ENCODE measurements around the gene PLCH2. TPM values are rescaled to one million over a fixed set of nuclear protein-coding genes. Genes with fewer than 3 reads are reported as not detected.

PLCH2 gene
- total and polyA plus RNA-seq, 10 of the 15 experiments (the other 5 are each of a cell fraction or from before 2014, with no cell fraction given) = 0.03 to 0.73 (median 0.24) TPM; not detected in 3

DNA sequence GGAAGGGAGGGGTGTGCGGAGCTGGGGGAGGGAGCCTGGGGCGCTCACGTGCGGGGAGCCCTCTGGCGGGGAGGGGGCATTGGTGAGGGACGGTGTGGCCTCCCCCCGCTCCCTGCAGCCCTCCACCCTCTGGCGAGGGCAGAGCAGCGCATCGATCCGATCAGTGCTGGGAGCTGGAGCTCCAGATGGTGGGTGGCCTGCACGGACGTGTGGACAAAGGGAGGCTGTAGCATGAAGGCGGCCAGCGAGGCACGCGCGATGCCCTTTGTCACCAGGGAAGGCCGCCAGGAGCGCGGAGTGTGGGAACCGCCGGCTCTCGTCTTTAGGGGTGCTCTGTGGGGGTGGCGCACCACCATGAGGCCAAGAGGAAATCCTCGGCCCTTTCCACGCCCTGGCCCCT is 59.4 kb downstream of the PLCH2 start:
- H2AFZ ChIP-seq (ENCODE audit: control insufficient read depth, low read depth, low read length) = no peak overlapping the region
- ChIA-PET CTCF (no interaction called here), POLR2A (no interaction called here), RAD21 (ENCODE audit: unreplicated experiment) (no interaction called here), SMC1A (ENCODE audit: uncharacterized antibody, unreplicated experiment) (no interaction called here)
- H3K4me2 ChIP-seq (ENCODE audit: control insufficient read depth, insufficient read depth) = no peak overlapping the region
- no peak overlapping the region for H3K27ac ChIP-seq (ENCODE audit: control insufficient read depth, insufficient read depth)
- in situ Hi-C loops (cut with MboI) = no loop called here
- no TSS peak for BruUV-seq (replicated peaks)
- 73% methylated on average over 15 of the region's 27 CpGs for WGBS (ENCODE audit: insufficient coverage, insufficient replicate concordance, low lambda C conversion rate, missing lambda C conversion rate)
- no peaks in the 10 kb centered on the region for H3K36me3 ChIP-seq (ENCODE audit: control insufficient read depth in 2 of 2, insufficient read depth in 2 of 2, low read length in 1 of 2)
- intact Hi-C loops (cut with micrococcal nuclease; ENCODE audit: unreplicated experiment) = no loop called here
- no peaks in the 10 kb centered on the region for H3K79me2 ChIP-seq (ENCODE audit: control insufficient read depth, insufficient read depth, low read length)
- H3K4me1 ChIP-seq (ENCODE audit: control insufficient read depth, insufficient read depth, low read length) = no peaks in the 10 kb centered on the region
- DNase-seq (ENCODE audit: low read depth, low spot score) (no peak), FAIRE-seq (no peak), ATAC-seq (no peak)
- H4K20me1 ChIP-seq (ENCODE audit: control insufficient read depth, insufficient read depth) = no peaks in the 10 kb centered on the region
- no peaks in the 10 kb centered on the region for H3K9me3 ChIP-seq (replicated peaks; ENCODE audit: control insufficient read depth, insufficient read depth, low read length)
- peaks cover 6 to 10% of the 10 kb centered on the region in 2 experiments for H3K27me3 ChIP-seq (replicated peaks in 1 of 2; ENCODE audit: control insufficient read depth in 2 of 2, insufficient read depth in 2 of 2, low read length in 1 of 2)
- TF ChIP-seq, protein P1, sequence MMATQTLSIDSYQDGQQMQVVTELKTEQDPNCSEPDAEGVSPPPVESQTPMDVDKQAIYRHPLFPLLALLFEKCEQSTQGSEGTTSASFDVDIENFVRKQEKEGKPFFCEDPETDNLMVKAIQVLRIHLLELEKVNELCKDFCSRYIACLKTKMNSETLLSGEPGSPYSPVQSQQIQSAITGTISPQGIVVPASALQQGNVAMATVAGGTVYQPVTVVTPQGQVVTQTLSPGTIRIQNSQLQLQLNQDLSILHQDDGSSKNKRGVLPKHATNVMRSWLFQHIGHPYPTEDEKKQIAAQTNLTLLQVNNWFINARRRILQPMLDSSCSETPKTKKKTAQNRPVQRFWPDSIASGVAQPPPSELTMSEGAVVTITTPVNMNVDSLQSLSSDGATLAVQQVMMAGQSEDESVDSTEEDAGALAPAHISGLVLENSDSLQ (IDR thresholded peaks at IDR 0.05) = no peak
- TF ChIP-seq FOS (IDR thresholded peaks at IDR 0.05; ENCODE audit: borderline replicate concordance, extremely low read depth, insufficient read length) (no peak), HDAC6 (IDR thresholded peaks at IDR 0.05; ENCODE audit: unreplicated experiment) (no peak), CREM (IDR thresholded peaks at IDR 0.05; ENCODE audit: low read depth) (no peak), HDGF (IDR thresholded peaks at IDR 0.05) (no peak), RUNX3 (IDR thresholded peaks at IDR 0.05; ENCODE audit: low read length) (no peak)
- no peak overlapping the region for H3K4me3 ChIP-seq
- no peak overlapping the region for H3K9ac ChIP-seq (ENCODE audit: control insufficient read depth, insufficient read depth, low read length)

DNA sequence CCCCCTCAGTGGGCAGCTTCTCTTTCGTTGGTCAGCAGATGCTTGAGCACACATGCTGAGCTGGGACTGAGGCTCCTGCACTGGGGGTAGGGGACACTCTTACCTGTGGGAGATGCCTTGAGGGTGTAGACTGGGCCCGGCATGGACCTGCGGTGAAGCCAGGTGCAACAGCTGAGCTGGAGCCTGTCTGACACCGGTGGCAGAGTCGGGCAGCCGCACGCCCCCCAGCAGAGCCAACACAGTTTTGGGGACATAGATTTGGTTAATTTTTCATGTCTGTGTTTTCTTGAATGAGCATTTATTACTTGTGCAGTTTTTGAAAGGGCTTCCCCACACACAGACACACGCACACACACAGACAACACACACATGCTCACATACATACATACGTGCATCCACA is 59.9 kb downstream of the PLCH2 start:
- POLR2A ChIA-PET = no interaction called here
- no peaks in the 10 kb centered on the region for H3K79me2 ChIP-seq (ENCODE audit: control insufficient read depth, insufficient read depth, low read length)
- H3K9ac ChIP-seq (ENCODE audit: control insufficient read depth, insufficient read depth, low read length) = no peak overlapping the region
- H3K36me3 ChIP-seq (ENCODE audit: control insufficient read depth in 2 of 2, insufficient read depth in 2 of 2, low read length in 1 of 2) = no peaks in the 10 kb centered on the region
- H3K27ac ChIP-seq (ENCODE audit: control insufficient read depth, insufficient read depth) = no peak overlapping the region
- H2AFZ ChIP-seq (ENCODE audit: control insufficient read depth, low read depth, low read length) = no peak overlapping the region
- intact Hi-C loops (cut with micrococcal nuclease; ENCODE audit: unreplicated experiment) (no loop called here), in situ Hi-C loops (cut with MboI) (no loop called here)
- no TSS peak for BruUV-seq (replicated peaks)
- H3K4me2 ChIP-seq (ENCODE audit: control insufficient read depth, insufficient read depth) = no peak overlapping the region
- FAIRE-seq = no peak
- SMC1A ChIA-PET (ENCODE audit: uncharacterized antibody, unreplicated experiment) = no interaction called here
- RAD21 ChIA-PET (ENCODE audit: unreplicated experiment) = no interaction called here
- H3K4me1 ChIP-seq (ENCODE audit: control insufficient read depth, insufficient read depth, low read length) = peaks cover 1% of the 10 kb centered on the region; the same call in 1 of the 2 replicates
- ATAC-seq = no peak
- H3K4me3 ChIP-seq = no peak overlapping the region
- H3K9me3 ChIP-seq (replicated peaks; ENCODE audit: control insufficient read depth, insufficient read depth, low read length) = no peaks in the 10 kb centered on the region
- 50% methylated on average over 9 of the region's 9 CpGs for WGBS (ENCODE audit: insufficient coverage, insufficient replicate concordance, low lambda C conversion rate, missing lambda C conversion rate)
- H4K20me1 ChIP-seq (ENCODE audit: control insufficient read depth, insufficient read depth) = no peaks in the 10 kb centered on the region
- CTCF ChIA-PET = no interaction called here
- no peak for DNase-seq (ENCODE audit: low read depth, low spot score)
- peaks cover 4 to 6% of the 10 kb centered on the region in 2 experiments; a peak in 3 of 4 replicates for H3K27me3 ChIP-seq (replicated peaks in 1 of 2; ENCODE audit: control insufficient read depth in 2 of 2, insufficient read depth in 2 of 2, low read length in 1 of 2)
- TF ChIP-seq ZNF274 (IDR thresholded peaks at IDR 0.05; ENCODE audit: insufficient read depth, insufficient read length) (no peak), FOXM1 (IDR thresholded peaks at IDR 0.05; ENCODE audit: low read depth, low read length) (no peak), NFYB (IDR thresholded peaks at IDR 0.05; ENCODE audit: insufficient read depth, low read depth, low read length) (no peak), IRF4 (IDR thresholded peaks at IDR 0.05; ENCODE audit: low read depth, low read length) (no peak), NFXL1 (IDR thresholded peaks at IDR 0.05; ENCODE audit: borderline replicate concordance) (no peak)
- TF ChIP-seq, protein P2, sequence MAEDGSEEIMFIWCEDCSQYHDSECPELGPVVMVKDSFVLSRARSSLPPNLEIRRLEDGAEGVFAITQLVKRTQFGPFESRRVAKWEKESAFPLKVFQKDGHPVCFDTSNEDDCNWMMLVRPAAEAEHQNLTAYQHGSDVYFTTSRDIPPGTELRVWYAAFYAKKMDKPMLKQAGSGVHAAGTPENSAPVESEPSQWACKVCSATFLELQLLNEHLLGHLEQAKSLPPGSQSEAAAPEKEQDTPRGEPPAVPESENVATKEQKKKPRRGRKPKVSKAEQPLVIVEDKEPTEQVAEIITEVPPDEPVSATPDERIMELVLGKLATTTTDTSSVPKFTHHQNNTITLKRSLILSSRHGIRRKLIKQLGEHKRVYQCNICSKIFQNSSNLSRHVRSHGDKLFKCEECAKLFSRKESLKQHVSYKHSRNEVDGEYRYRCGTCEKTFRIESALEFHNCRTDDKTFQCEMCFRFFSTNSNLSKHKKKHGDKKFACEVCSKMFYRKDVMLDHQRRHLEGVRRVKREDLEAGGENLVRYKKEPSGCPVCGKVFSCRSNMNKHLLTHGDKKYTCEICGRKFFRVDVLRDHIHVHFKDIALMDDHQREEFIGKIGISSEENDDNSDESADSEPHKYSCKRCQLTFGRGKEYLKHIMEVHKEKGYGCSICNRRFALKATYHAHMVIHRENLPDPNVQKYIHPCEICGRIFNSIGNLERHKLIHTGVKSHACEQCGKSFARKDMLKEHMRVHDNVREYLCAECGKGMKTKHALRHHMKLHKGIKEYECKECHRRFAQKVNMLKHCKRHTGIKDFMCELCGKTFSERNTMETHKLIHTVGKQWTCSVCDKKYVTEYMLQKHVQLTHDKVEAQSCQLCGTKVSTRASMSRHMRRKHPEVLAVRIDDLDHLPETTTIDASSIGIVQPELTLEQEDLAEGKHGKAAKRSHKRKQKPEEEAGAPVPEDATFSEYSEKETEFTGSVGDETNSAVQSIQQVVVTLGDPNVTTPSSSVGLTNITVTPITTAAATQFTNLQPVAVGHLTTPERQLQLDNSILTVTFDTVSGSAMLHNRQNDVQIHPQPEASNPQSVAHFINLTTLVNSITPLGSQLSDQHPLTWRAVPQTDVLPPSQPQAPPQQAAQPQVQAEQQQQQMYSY (CRISPR knock-in tag; IDR thresholded peaks at IDR 0.05) = no peak
- TF ChIP-seq, protein P3, sequence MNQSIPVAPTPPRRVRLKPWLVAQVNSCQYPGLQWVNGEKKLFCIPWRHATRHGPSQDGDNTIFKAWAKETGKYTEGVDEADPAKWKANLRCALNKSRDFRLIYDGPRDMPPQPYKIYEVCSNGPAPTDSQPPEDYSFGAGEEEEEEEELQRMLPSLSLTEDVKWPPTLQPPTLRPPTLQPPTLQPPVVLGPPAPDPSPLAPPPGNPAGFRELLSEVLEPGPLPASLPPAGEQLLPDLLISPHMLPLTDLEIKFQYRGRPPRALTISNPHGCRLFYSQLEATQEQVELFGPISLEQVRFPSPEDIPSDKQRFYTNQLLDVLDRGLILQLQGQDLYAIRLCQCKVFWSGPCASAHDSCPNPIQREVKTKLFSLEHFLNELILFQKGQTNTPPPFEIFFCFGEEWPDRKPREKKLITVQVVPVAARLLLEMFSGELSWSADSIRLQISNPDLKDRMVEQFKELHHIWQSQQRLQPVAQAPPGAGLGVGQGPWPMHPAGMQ (IDR thresholded peaks at IDR 0.05; ENCODE audit: borderline replicate concordance) = no peak

Data from GM12878 (cell line).